HepG2 (cell line): Measurements from ENCODE around the gene OXLD1. TPM values are rescaled to one million over a fixed set of nuclear protein-coding genes. Genes with fewer than 3 reads are reported as not detected.

ENCODE experiments used
- ATAC-seq: fragments of 200-7000 bp; cut with Tn5 transposase; 3 replicates; pipeline ENCODE4 v1.9.1; 2020; ENCODE audit warnings: mild to moderate bottlenecking, moderate library complexity
- BruUV-seq: library from RNA; stranded (reverse); fragments of 400-500 nt; replicated peaks from 2 replicates; lab custom pipeline; 2021; lab: Mats Ljungman, UMichigan
- CTCF ChIA-PET: fragments of 300-600 bp; formaldehyde crosslinking; extraction: SDS; loops from one replicate; lab custom pipeline; 2021; ENCODE audit warnings: low total read pairs, inconsistent platforms, low intra/inter-chr PET ratio; lab: Yijun Ruan, JAX
- POLR2A ChIA-PET: fragments of 350-600 bp; sonication (Branson Sonifier 250); formaldehyde crosslinking; loops from one replicate; lab custom pipeline; 2020; ENCODE audit warnings: antibody characterized with exemption, inconsistent platforms; lab: Yijun Ruan, JAX
- DNase-seq: peaks from one replicate; pipeline ENCODE4 v3.0.0-alpha.2; 2015; ENCODE audit warnings: low spot score
- FAIRE-seq: peaks from 3 replicates; lab custom pipeline; 2011; peaks lifted over from hg19 to GRCh38; lab: Jason Lieb, UNC
- H2AFZ ChIP-seq: one replicate; pipeline ENCODE4 v1.6.1; 2011; ENCODE audit warnings: low read length, inconsistent platforms
- H3K27ac ChIP-seq: fragments of 300-600 bp; 3 replicates; pipeline ENCODE4 v1.8.0; 2011; ENCODE audit warnings: mixed run types, mild to moderate bottlenecking, mixed read lengths, low read length, inconsistent platforms; ENCODE audit not compliant: insufficient read depth; ENCODE audit errors: extremely low read length
- H3K27me3 ChIP-seq, 2 experiments: fragments of 200-600 bp in 1 of 2; 2 replicates in 1 of 2; 3 replicates in 1 of 2; pipeline versions ENCODE4 v1.6.0 to v1.8.0; 2011; ENCODE audit warnings: low read length in 2 of 2, mild to moderate bottlenecking in 2 of 2, moderate library complexity in 2 of 2, inconsistent platforms in 1 of 2; ENCODE audit not compliant: insufficient read depth in 2 of 2, control insufficient read depth in 1 of 2
- H3K36me3 ChIP-seq, 2 experiments: fragments of 200-600 bp in 1 of 2; replicated peaks in 1 of 2; 2 replicates in 1 of 2; 3 replicates in 1 of 2; pipeline versions ENCODE4 v1.5.1 to v1.8.0; 2011; ENCODE audit warnings: low read length in 2 of 2, inconsistent platforms in 1 of 2; ENCODE audit not compliant: insufficient read depth in 2 of 2, control insufficient read depth in 1 of 2
- H3K4me1 ChIP-seq: 2 replicates; pipeline ENCODE4 v1.5.1; 2012; ENCODE audit warnings: low read length, inconsistent platforms; ENCODE audit not compliant: insufficient read depth
- H3K4me2 ChIP-seq: 2 replicates; pipeline ENCODE4 v1.6.0; 2011; ENCODE audit warnings: low read depth, low read length, inconsistent platforms
- H3K4me3 ChIP-seq, 3 experiments: fragments of 200-600 bp in 1 of 3; sonication (generic), shearing (Covaris generic) in 1 of 3; replicated peaks in 1 of 3; 2 replicates each; pipeline ENCODE4 v1.5.1; 2011 to 2016; ENCODE audit warnings: low read length in 3 of 3, inconsistent platforms in 2 of 3, low read depth in 2 of 3, mild to moderate bottlenecking in 2 of 3, control low read depth in 1 of 3, mixed read lengths in 1 of 3; ENCODE audit not compliant: insufficient read depth in 1 of 3
- H3K79me2 ChIP-seq: one replicate; pipeline ENCODE4 v1.6.1; 2011; ENCODE audit warnings: low read length, inconsistent platforms; ENCODE audit not compliant: insufficient read depth
- H3K9ac ChIP-seq: 2 replicates; pipeline ENCODE4 v1.6.0; 2011; ENCODE audit warnings: mild to moderate bottlenecking, low read depth, low read length, inconsistent platforms; ENCODE audit not compliant: insufficient read depth
- H3K9me3 ChIP-seq: 2 replicates; pipeline ENCODE4 v1.5.1; 2012; ENCODE audit warnings: mild to moderate bottlenecking, low read length
- H4K20me1 ChIP-seq: 2 replicates; pipeline ENCODE4 v1.6.0; 2011; ENCODE audit warnings: inconsistent platforms, mild to moderate bottlenecking, low read length, moderate library complexity; ENCODE audit not compliant: insufficient read depth
- HINFP ChIP-seq: sonication (generic); formaldehyde crosslinking; IDR thresholded peaks from 2 replicates; pipeline ENCODE4 v1.4.0; 2020; ENCODE audit warnings: low read depth, mild to moderate bottlenecking, missing genetic modification reagents
- HMGA1 ChIP-seq: sonication (generic); formaldehyde crosslinking; conservative IDR thresholded peaks from 2 replicates; pipeline ENCODE4 v1.4.0; 2020; ENCODE audit warnings: missing genetic modification reagents
- IRF1 ChIP-seq: sonication (generic); formaldehyde crosslinking; IDR thresholded peaks from 2 replicates; pipeline ENCODE4 v1.4.0; 2020; ENCODE audit warnings: low read depth, mild to moderate bottlenecking, missing genetic modification reagents
- KDM4B ChIP-seq: sonication (generic); formaldehyde crosslinking; IDR thresholded peaks from 2 replicates; pipeline ENCODE4 v1.4.0; 2020; ENCODE audit warnings: missing genetic modification reagents
- MAFK ChIP-seq, 2 experiments: IDR thresholded peaks in 1 of 2; conservative IDR thresholded peaks in 1 of 2; 2 replicates each; pipeline ENCODE4 v1.6.1; 2011; ENCODE audit warnings: improper control_type of control experiment in 2 of 2, low read length in 2 of 2
- PRDM10 ChIP-seq: sonication (generic); formaldehyde crosslinking; IDR thresholded peaks from 2 replicates; pipeline ENCODE4 v1.4.0; 2020; ENCODE audit warnings: low read depth, missing genetic modification reagents
- RAD51 ChIP-seq: fragments of 450-650 bp; IDR thresholded peaks from 2 replicates; pipeline ENCODE4 v1.6.1; 2016; ENCODE audit warnings: borderline replicate concordance
- TCF7L2 ChIP-seq: IDR thresholded peaks from 2 replicates; pipeline ENCODE4 v1.6.1; 2011; ENCODE audit warnings: mild to moderate bottlenecking, low read depth, low read length, moderate library complexity
- ZMYM4 ChIP-seq: sonication (generic); formaldehyde crosslinking; IDR thresholded peaks from 2 replicates; pipeline ENCODE4 v1.8.1; 2023; ENCODE audit warnings: mild to moderate bottlenecking, missing genetic modification reagents
- ZNF33A ChIP-seq: sonication (generic); formaldehyde crosslinking; IDR thresholded peaks from 2 replicates; pipeline ENCODE4 v1.5.1; 2020; ENCODE audit warnings: missing genetic modification reagents, mild to moderate bottlenecking, moderate library complexity, borderline replicate concordance
- ZNF574 ChIP-seq: sonication (generic); formaldehyde crosslinking; IDR thresholded peaks from 2 replicates; pipeline ENCODE4 v1.4.0; 2020; ENCODE audit warnings: missing genetic modification reagents
- WGBS: methylation state at CpG from one replicate; pipeline ENCODE4 v1.1.6; 2017; ENCODE audit warnings: low lambda C conversion rate; 5-methylcytosine and 5-hydroxymethylcytosine counted together
- in situ Hi-C: cut with HindIII; loops from 2 replicates; pipeline ENCODE4 v1.10.0; 2017; ENCODE audit warnings: low pct_unique_long_range_greater_than_20kb; ENCODE audit not compliant: extremely low pct_ligation_motif_present
- intact Hi-C: fragments of 100-400 bp; cut with micrococcal nuclease; formaldehyde crosslinking; loops from one replicate; pipeline ENCODE4 v1.10.0; 2022; ENCODE audit not compliant: unreplicated experiment
- polyA plus RNA-seq, 8 experiments: library from polyadenylated mRNA; depleted of rRNA in 3 of 8; stranded (reverse) in 7 of 8; unstranded in 1 of 8; fragments of >200 nt; fragmentation: Illumina TruSeq in 4 of 8; extraction: Trizol in 4 of 8; gene quantifications; 2 replicates each; pipeline versions ENCODE4 v1.2.1 to v1.2.3, GENCODE V29; 2011 to 2016; ENCODE audit warnings: low read depth in 4 of 8, missing spikeins in 1 of 8, mixed read lengths in 1 of 8; ENCODE audit not compliant: insufficient read depth in 1 of 8
- total RNA-seq, 5 experiments: library from RNA; depleted of rRNA; stranded (reverse); fragments of >200 nt; fragmentation: Illumina TruSeq; extraction: Trizol; gene quantifications; 2 replicates each; pipeline ENCODE4 v1.2.3, GENCODE V29; 2016; ENCODE audit warnings: low read depth in 1 of 5
- TF ChIP-seq, protein P1 (sequence below): sonication (generic); formaldehyde crosslinking; conservative IDR thresholded peaks from 2 replicates; pipeline ENCODE4 v1.8.0; 2022; ENCODE audit warnings: missing genetic modification reagents

OXLD1 gene
- total and polyA plus RNA-seq, 2 of the 13 experiments (the other 11 are each of a cell fraction or from before 2014, with no cell fraction given): 27.1 to 37.5 TPM

DNA sequence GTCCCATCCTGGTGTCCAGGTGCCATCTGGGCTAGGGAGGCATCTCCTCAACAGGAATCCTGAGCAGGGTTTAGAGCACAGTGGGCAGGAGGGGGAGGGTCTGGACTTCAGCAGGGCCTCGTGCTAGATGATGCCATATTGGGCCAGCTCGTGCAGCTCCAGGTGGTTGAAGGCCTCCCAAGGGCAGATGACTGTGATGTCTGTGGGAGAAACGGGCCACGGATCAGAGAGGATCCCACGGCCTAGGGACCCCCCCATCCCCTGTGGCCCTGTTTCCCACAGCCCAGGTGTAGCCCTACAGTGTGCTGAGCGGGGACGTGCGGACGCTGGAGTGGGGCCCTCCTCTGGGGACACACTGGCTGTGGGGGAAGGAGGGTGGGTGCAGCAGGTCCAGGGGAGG lies 15.5 kb downstream of the OXLD1 start (continued):
- TF ChIP-seq HMGA1 (no peak), ZNF574 (no peak), PRDM10 (CRISPR knock-in tag) (no peak), TCF7L2 (no peak), RAD51 (no peak), KDM4B (CRISPR knock-in tag) (no peak)

DNA sequence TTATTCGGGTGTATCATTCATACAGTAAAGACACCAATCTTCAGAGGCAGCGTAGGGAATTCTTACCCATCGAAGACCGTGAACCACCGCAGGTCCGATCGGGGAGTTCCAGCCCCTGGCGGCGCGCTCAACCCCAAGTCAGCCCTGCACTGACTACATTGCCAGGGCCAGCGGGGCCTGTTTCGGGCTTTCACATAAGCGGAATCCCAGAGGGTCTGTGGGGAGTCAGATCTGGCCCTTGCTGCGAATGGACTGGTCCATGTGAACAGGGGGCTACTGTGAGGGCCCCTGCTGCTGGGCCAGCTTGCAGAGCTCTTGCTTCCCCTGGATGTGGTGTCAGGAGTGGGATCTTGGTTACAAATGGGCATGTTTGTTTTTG lies 17.7 kb downstream of the OXLD1 start:
- FAIRE-seq: no peak
- Histone ChIP-seq H3K27me3 (0 out of 5 replicates have a peak, but pooled peaks cover 0 to 7% of the 10 kb centered on the region in 2 experiments), H3K9me3 (peaks cover 6% of the 10 kb centered on the region; the same call in 1 of the 2 replicates), H3K79me2 (no peaks in the 10 kb centered on the region), H3K9ac (no peak overlapping the region), H4K20me1 (no peaks in the 10 kb centered on the region), H3K4me1 (peaks cover 28% of the 10 kb centered on the region), H3K27ac (no peak overlapping the region), H3K4me2 (no peak overlapping the region), H3K4me3 (no peak overlapping the region), H2AFZ (no peak overlapping the region), H3K36me3 (no peaks in the 10 kb centered on the region)
- 82% methylated on average over 13 of the region's 14 CpGs for WGBS
- no peak for DNase-seq
- ChIA-PET CTCF (no interaction called here), POLR2A (no interaction called here)
- no TSS peak for BruUV-seq
- in situ Hi-C loops (no loop called here), intact Hi-C loops (no loop called here)
- no peak for ATAC-seq
- no peak for TF ChIP-seq ZNF33A (CRISPR knock-in tag)
- TF ChIP-seq ZMYM4 (CRISPR knock-in tag): no peak
- TF ChIP-seq, protein P1, sequence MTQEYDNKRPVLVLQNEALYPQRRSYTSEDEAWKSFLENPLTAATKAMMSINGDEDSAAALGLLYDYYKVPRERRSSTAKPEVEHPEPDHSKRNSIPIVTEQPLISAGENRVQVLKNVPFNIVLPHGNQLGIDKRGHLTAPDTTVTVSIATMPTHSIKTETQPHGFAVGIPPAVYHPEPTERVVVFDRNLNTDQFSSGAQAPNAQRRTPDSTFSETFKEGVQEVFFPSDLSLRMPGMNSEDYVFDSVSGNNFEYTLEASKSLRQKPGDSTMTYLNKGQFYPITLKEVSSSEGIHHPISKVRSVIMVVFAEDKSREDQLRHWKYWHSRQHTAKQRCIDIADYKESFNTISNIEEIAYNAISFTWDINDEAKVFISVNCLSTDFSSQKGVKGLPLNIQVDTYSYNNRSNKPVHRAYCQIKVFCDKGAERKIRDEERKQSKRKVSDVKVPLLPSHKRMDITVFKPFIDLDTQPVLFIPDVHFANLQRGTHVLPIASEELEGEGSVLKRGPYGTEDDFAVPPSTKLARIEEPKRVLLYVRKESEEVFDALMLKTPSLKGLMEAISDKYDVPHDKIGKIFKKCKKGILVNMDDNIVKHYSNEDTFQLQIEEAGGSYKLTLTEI: no peak
- no peak for TF ChIP-seq HINFP (CRISPR knock-in tag)
- TF ChIP-seq MAFK (conservative IDR thresholded peaks at IDR 0.05 in 1 of 2, IDR thresholded peaks at IDR 0.05 in 1 of 2; ENCODE audit: low read length in 2 of 2): no peak
- TF ChIP-seq IRF1: no peak
